A549 (cell line): ENCODE results near the gene UHRF1.

Experiments used
- EP300 ChIP-seq, 2 experiments: fragments of >200 bp; sonication (Bioruptor Twin); formaldehyde crosslinking; IDR thresholded peaks; 2 replicates in 1 of 2; 3 replicates in 1 of 2; pipeline ENCODE4 v1.6.1; 2016 to 2017
- KDM1A ChIP-seq: fragments of 200-600 bp; sonication (generic); IDR thresholded peaks from 2 replicates; pipeline ENCODE4 v1.6.1; 2016; ENCODE audit warnings: low read depth, mild to moderate bottlenecking
- POLR2A ChIP-seq: IDR thresholded peaks from 2 replicates; pipeline ENCODE4 v1.6.1; 2012; ENCODE audit warnings: mild to moderate bottlenecking, low read length
- RAD21 ChIP-seq, 2 experiments: fragments of >200 bp in 1 of 2; sonication (Bioruptor Twin) in 1 of 2; formaldehyde crosslinking in 1 of 2; IDR thresholded peaks in 1 of 2; conservative IDR thresholded peaks in 1 of 2; 2 replicates in 1 of 2; 3 replicates in 1 of 2; pipeline ENCODE4 v1.6.1; 2012 to 2018; ENCODE audit warnings: inconsistent platforms in 1 of 2
- RNF2 ChIP-seq: fragments of 200-600 bp; sonication (generic); IDR thresholded peaks from 2 replicates; pipeline ENCODE4 v1.6.1; 2016; ENCODE audit warnings: low read depth, mild to moderate bottlenecking, antibody characterized with exemption, moderate library complexity, borderline replicate concordance
- SREBF2 ChIP-seq: fragments of 450-650 bp; IDR thresholded peaks from 2 replicates; pipeline ENCODE4 v1.6.1; 2014; ENCODE audit warnings: mild to moderate bottlenecking, moderate library complexity
- ZSCAN20 ChIP-seq: fragments of 250-450 bp; sonication (Bioruptor Pico); IDR thresholded peaks from 2 replicates; pipeline ENCODE4 v1.8.0; 2022; ENCODE audit warnings: mild to moderate bottlenecking, moderate library complexity
- TF ChIP-seq, protein P1 (sequence below): fragments of >200 bp; sonication (Bioruptor Twin); formaldehyde crosslinking; IDR thresholded peaks from 3 replicates; pipeline ENCODE4 v1.5.1; 2016
- TF ChIP-seq, protein P2 (sequence below): IDR thresholded peaks from 2 replicates; pipeline ENCODE4 v1.6.1; 2012
- TF ChIP-seq, protein P3 (sequence below): fragments of 450-650 bp; IDR thresholded peaks from 2 replicates; pipeline ENCODE4 v1.6.1; 2014; ENCODE audit warnings: antibody characterized with exemption
- TF ChIP-seq, protein P4 (sequence below): IDR thresholded peaks from 2 replicates; pipeline ENCODE4 v1.6.1; 2012; ENCODE audit warnings: low read depth, borderline replicate concordance

DNA sequence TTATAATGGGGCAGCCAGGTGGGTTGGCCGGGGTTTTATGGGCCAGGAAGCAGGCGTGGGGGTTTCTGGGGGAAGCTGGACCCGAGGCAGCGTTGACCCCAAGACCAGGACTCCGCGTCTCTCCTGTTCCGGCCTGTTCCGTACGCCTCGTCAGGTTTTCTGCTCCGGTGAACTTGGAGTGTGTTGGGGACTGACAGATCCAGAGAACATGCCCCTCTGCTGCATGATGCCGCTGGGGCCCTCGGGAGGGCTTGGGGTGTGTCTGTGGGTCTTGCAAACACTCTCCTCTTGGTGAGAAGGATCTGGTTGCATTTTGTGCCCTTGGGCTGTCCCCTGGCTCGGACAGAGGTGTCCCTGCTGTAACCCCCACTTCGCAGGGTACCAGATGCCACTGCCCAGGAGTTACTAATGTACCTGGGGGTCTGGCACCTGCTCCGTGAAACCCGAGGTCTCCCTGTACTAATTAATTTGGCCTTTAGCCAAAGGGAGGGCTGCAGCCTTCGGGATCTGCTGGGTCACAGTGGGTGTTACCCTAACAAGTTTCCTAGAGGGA is 75.2 kb downstream of the UHRF1 start:
- TF ChIP-seq, protein P1, sequence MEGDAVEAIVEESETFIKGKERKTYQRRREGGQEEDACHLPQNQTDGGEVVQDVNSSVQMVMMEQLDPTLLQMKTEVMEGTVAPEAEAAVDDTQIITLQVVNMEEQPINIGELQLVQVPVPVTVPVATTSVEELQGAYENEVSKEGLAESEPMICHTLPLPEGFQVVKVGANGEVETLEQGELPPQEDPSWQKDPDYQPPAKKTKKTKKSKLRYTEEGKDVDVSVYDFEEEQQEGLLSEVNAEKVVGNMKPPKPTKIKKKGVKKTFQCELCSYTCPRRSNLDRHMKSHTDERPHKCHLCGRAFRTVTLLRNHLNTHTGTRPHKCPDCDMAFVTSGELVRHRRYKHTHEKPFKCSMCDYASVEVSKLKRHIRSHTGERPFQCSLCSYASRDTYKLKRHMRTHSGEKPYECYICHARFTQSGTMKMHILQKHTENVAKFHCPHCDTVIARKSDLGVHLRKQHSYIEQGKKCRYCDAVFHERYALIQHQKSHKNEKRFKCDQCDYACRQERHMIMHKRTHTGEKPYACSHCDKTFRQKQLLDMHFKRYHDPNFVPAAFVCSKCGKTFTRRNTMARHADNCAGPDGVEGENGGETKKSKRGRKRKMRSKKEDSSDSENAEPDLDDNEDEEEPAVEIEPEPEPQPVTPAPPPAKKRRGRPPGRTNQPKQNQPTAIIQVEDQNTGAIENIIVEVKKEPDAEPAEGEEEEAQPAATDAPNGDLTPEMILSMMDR: no peak
- no peak for TF ChIP-seq EP300 (IDR thresholded peaks at IDR 0.05)
- TF ChIP-seq, protein P2, sequence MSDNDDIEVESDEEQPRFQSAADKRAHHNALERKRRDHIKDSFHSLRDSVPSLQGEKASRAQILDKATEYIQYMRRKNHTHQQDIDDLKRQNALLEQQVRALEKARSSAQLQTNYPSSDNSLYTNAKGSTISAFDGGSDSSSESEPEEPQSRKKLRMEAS: no peak
- TF ChIP-seq, protein P3, sequence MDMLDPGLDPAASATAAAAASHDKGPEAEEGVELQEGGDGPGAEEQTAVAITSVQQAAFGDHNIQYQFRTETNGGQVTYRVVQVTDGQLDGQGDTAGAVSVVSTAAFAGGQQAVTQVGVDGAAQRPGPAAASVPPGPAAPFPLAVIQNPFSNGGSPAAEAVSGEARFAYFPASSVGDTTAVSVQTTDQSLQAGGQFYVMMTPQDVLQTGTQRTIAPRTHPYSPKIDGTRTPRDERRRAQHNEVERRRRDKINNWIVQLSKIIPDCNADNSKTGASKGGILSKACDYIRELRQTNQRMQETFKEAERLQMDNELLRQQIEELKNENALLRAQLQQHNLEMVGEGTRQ: no peak
- no peak for TF ChIP-seq SREBF2
- no peak for TF ChIP-seq RAD21 (conservative IDR thresholded peaks at IDR 0.05 in 1 of 2, IDR thresholded peaks at IDR 0.05 in 1 of 2)
- TF ChIP-seq ZSCAN20 (CRISPR knock-in tag): no peak
- TF ChIP-seq KDM1A: no peak
- TF ChIP-seq POLR2A: no peak
- TF ChIP-seq, protein P4, sequence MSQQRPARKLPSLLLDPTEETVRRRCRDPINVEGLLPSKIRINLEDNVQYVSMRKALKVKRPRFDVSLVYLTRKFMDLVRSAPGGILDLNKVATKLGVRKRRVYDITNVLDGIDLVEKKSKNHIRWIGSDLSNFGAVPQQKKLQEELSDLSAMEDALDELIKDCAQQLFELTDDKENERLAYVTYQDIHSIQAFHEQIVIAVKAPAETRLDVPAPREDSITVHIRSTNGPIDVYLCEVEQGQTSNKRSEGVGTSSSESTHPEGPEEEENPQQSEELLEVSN: no peak
- no peak for TF ChIP-seq RNF2
